NCI-H1694 (cell line): Measurements from ENCODE around the gene SAE1.
"Not testable (repeated sequence)": the region's sequence is repeated elsewhere in the genome, so short reads cannot be mapped to it uniquely, and the experiment has no call there.

ENCODE experiments used
- DNase-seq: peaks from one replicate; lab custom pipeline; 2025; lab: John Stamatoyannopoulos, UW

Gene SAE1

GRCh38 chr19:47240996-47241918 lies 110.6 kb downstream of the SAE1 start:
- no peak for DNase-seq

DNA sequence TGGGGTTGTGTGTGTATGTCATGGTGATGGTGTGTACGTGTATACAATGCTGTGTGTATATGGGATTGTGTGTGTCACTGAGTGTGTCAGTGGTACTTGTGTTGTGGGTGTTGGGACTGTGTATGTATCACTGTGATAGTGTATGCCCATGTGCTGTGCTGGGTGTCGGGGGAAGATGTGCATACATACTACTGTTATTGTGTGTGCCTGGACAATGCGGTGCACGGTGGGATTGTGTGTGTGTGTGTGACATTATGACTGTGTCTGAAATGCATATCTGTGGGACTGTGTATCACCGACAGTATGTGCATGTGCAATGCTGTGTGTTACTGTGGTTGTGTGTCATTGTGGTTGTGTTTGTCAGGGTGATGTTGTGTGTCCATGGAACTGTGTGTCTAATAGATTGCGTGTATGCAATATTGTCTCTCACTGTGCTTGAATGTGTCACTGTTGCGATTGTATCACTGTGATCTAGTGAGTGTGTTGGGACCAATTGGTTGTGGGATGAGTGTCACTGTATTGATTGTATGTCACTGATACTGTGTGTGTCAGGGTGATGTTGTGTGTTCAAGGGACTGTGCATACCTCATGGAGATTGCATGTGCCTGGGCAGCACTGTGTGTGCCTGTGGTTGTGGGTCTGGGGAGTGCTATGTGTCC lies 111.4 kb downstream of the SAE1 start:
- no peak for DNase-seq

DNA sequence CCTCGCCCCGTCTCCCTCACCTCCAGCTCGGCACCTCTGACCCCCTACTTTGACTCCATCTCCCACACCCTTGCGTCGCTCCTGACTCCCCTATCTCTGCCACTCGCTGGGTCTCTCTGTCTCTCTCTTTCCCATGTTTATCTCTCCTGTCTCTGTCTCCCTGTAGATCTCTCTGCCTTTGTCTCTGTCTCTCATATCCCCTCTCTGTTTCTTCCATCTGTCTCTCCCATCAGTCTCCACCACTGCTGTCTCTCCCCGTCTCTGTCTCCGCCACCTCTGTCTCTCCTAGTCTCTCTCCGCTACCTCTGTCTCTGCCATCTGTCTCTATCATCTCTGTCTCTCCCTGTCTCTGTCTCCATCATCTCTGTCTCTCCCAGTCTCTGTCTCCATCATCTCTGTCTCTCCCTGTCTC lies 112.7 kb downstream of the SAE1 start:
- DNase-seq, result no peak

- DNase-seq, result peak; percentile 79
Measured at GRCh38 chr19:47243776-47244547, 113.3 kb downstream of the SAE1 start.

DNA sequence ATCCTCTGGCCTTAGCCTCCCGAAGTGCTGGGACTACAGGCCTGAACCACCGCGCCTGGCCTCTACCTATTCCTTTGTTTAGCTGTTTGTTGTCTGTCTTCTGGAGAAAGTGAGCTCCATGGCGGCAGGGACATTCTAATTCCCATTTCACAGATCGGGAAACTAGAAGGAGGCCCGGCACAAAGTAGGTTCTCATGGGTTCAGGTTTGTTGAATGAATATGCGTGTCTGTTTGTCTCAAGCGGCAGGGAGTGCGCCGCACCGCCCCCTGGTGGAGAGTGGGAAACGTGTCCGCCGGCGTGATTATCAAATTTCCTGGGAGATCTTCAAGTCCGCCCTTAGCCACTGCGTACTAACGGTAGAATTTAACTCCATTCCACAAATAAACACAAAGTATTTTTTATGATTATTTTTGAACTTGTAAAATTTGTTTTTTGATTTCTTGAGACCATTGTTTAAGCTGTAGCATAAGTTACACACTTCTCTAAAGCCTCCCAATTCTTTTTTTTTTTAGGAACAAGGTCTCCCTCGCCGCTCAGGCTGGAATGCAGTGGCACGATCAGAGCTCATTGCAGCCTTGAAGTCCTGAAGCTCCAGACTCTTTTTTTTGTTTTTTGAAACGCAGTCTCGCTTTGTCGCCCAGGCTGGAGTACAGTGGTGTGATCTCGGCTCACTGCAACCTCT lies 116.8 kb downstream of the SAE1 start:
- peak; percentile 50 for DNase-seq

DNA sequence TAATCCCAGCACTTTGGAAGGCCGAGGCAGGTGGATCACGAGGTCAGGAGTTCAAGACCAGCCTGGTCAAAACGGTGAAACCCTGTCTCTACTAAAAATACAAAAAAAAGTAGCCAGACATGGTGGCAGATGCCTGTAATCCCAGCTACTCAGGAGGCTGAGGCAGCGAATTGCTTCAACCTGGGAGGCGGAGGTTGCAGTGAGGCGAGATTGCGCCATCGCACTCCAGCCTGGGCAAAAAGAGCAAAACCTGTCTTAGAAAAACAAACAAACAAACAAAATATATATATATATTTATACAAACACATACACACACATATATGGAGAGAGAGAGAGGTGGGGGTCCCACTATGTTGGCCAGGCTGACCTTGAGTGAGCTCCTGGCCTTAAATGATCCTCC lies 122.4 kb downstream of the SAE1 start:
- DNase-seq, result not testable (repeated sequence)

DNA sequence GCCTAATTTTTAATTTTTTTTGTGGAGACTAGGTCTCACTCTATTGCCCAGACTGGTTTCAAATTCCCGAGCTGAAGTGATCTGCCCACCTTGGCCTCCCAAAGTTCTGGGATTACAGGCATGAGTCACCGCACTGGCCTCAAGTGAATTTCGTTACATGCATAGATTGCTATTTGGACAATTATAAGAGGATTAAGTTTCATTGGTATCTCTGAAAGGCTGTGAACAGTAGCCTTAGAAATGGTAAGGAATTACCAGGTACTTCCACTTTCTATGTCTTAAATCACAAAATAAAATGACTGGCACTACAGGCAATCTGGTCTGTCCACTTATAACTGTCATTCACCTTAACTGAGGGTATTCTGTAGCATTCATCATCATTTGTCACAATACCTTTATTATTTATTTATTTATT lies 122.8 kb downstream of the SAE1 start:
- DNase-seq, result no peak

DNA sequence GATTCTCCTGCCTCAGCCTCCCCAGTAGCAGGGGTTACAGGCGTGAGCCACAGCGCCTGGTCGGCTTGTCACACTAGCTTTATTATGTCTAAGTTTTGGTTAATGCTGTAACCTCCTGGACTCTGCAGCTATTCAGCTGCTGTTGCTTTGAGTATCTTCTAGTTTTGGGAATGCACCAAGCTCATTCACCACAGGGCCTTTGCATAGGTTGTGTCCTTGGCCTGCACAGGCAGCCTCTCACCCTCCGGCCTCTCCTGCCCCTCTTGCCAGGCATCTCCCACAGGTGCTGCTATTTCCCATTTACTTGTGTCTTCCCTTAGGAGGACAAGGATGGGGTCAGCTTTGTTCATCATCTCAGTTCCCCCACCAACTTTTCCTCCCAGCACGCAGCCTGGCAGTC lies 123.3 kb downstream of the SAE1 start:
- no peak for DNase-seq

GRCh38 chr19:47255879-47256692 lies 125.5 kb downstream of the SAE1 start, which contains the start of gene CCDC9:
Gene CCDC9 (plus strand): TSS chr19:47256525. CDS start chr19:47258401, 1,876 bp downstream.
- peak; percentile 93 for DNase-seq

DNA sequence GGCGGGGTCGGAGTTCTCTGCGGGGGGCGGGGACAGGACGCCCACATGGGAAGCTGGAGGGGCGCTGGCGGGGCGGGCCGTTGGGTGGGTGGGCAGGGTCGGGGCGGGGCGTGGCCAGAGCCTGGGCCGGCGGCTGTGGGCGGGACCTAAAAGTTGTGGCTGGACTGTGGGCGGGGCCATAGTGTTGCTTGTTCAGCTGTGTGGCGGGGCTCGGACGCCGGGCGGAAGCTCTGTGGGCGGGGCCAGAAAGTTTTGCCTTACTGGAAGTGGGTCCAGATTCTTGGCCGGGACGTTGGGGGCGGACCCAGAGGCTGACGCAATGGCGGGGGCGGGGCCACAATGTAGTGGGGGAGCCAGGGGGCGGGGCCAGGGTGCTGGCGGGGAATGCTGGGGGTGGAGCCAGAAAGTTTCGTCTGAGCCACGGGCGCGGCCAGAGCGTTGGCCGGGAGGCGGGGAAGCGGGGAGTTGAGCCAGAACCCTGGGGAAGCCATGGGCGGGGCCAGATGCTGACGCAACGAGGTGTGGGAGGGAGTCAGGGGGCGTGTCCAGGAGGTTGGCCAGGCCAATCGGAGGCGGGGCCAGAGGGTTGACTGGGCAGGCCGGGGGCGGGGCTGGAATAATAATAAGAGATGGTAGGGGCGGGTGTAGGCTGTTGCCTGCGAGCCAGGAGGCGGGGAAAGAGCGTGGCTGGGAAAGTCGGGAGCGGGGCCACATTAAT lies 126.2 kb downstream of the SAE1 start:
- peak; percentile 98 for DNase-seq

DNA sequence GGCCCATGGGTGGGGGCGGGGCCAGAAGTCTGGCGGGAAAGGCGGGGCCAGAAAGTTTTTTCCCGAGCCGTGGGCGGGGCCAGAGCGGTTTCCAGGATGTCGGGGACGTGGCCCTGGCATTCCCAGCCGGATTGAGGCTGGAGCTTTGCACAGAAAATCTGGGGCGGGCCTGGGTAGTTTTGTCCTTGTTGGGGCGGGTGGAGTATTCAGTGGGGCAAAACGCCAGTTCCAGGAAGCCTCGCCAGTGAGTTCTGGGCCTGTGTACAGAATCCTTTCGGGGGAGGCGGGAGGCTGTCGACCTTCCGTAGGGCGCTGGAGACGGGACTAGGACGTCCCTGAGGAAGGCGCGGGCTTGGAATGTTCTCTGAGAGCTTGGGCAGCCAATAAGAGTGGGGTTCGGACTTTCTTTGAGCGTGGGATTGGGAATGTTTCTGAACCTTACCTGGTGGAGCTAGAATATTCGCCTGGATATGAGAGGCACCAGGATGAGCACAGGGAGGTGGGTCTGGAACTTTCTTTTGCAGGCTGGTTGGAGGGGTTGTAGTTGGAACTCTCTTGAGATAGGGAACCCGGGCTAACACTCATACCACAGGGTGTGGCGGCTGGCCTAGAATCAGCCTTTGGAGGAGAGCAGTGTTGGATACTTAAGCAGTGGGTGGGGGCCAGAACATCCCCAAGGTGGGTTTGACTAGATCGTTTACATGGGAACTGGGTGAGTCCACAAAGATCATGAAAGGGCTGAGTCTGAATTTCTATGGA lies 127.0 kb downstream of the SAE1 start:
- no peak for DNase-seq

GRCh38 chr19:47258434-47258833 lies 127.8 kb downstream of the SAE1 start:
- no peak for DNase-seq

DNA sequence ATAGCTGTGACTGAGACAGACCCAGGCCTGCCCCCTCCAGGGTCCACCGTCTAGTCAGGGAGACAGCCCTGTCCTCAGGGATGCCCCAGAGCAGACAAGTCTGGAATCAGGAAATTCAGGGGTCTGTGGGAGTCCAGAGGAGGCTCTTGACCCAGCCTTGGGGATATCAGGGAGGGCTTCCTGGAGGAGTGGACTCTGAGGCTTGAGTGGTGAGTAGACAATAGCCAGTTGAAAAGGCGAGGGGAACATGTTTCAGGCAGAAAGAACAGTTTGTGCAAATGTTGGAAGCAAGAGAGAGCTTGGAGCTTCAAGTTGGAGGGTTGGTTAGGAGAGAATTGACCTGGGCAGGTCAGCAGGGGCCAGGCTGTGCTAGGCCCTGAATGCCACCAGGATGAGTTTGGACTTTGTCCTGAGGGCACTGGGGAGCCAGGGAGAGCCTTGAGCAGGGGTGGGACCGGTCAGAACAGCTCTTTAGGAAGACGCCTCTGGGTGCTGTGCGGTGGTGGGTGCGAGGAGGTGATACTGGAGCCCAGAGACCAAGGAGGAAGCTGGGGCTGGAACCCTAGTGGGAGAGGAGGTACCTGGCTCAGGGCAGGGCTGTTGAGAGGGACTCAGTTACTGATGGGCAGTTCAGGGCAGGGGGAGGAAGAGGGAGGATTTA lies 128.4 kb downstream of the SAE1 start:
- DNase-seq, result no peak
